ENCODE measurements around the gene PRKCH. TPM values are rescaled to one million over a fixed set of nuclear protein-coding genes. Genes with fewer than 3 reads are reported as not detected.

The PRKCH gene
- total and polyA plus RNA-seq, 7 experiments from 2014 or later, result 191 to 359 (median 314) TPM

GRCh38 chr14:61553730-61554641 is 232.6 kb downstream of the PRKCH start:
- Histone ChIP-seq H3K4me1 (ENCODE audit: control insufficient read depth in 2 of 2, insufficient read depth in 2 of 2, low read length in 2 of 2) (peaks cover 9 to 12% of the 10 kb centered on the region in 2 donors), H3K27ac (ENCODE audit: low read depth, low read length) (no peak overlapping the region), H3K36me3 (ENCODE audit: control insufficient read depth in 2 of 3, insufficient read depth in 3 of 3, low read length in 3 of 3) (peaks cover 9 to 33% (median 30%) of the 10 kb centered on the region in 3 experiments), H3K4me3 (ENCODE audit: low read length) (no peak overlapping the region), H3K9me3 (ENCODE audit: control insufficient read depth in 2 of 3, low read length in 3 of 3) (no peaks in the 10 kb centered on the region), H3K27me3 (ENCODE audit: control insufficient read depth in 2 of 2, insufficient read depth in 2 of 2, low read length in 2 of 2) (no peaks in the 10 kb centered on the region)
- Mint-ChIP-seq H3K27ac (peak overlapping the region; percentile 51 to 92 (median 83)), H3K36me3 (peaks cover 8 to 60% (median 29%) of the 10 kb centered on the region in 5 donors), H3K9me3 (peaks cover 0 to 4% (median 0%) of the 10 kb centered on the region in 11 donors), H3K4me1 (peaks cover 23 to 71% (median 61%) of the 10 kb centered on the region in 7 donors), H3K4me3 (peak overlapping the region in 1 of 10 donors; percentile 33), H3K27me3 (no peaks in the 10 kb centered on the region)
- POLR2A ChIA-PET, result interaction anchor here (0.5 to 2.4 kb wide), 2 partner anchors 144 to 274 kb away, joined by 3 to 9 read pairs; no protein-coding TSS in a partner anchor
- peak; percentile 43 for ATAC-seq
- CTCF ChIA-PET, result interaction anchor here (0.6 to 0.8 kb wide), 2 partner anchors 14 to 137 kb away, joined by 3 to 4 read pairs; no protein-coding TSS in a partner anchor
- DNase-seq, result no peak
- intact Hi-C loops (cut with micrococcal nuclease), result loop anchor here (2.0 kb wide), 2 partner anchors 15 to 21 kb away; no protein-coding TSS in a partner anchor

DNA sequence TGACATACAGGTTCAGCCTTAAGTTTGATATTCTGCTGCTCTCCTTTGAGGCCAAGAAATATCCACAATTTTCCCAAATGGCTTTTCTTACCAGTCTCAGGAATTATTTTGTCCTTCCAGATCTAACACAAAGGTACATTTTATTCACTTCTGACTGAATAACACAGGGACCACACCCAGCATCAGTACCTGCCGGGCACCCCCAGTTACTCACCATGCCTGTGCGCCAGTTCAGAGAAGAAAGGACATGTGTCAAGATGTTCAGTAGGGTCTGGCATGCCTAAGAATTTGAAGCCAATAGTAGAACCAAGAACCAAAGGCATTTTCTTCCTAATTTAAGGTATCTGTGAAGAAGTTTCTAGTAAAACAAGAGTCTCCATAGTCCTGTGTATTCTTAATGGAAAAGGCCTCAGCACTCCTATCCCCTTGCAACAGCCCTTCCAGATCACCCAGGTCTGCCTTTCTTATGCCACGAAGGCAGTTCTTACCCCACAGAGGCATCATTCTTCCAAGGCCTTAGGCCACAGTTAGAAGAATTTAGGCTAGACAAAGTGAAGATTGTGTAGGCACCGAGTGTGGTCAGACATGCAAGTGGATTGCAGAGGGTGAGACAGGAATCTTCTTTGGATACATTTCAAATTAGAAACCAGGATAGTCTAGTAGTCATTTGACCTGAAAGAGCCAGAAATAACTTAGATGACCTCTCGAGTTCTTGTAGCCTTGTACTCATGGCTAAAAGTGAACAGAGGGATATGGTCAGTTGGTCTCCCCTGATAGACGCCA is 233.9 kb downstream of the PRKCH start:
- Histone ChIP-seq H3K4me1 (ENCODE audit: control insufficient read depth in 2 of 2, insufficient read depth in 2 of 2, low read length in 2 of 2) (peaks cover 9 to 12% of the 10 kb centered on the region in 2 donors), H3K27ac (ENCODE audit: low read depth, low read length) (no peak overlapping the region), H3K27me3 (ENCODE audit: control insufficient read depth in 2 of 2, insufficient read depth in 2 of 2, low read length in 2 of 2) (no peaks in the 10 kb centered on the region), H3K36me3 (ENCODE audit: control insufficient read depth in 2 of 3, insufficient read depth in 3 of 3, low read length in 3 of 3) (peaks cover 4 to 21% (median 18%) of the 10 kb centered on the region in 3 experiments), H3K4me3 (ENCODE audit: low read length) (no peak overlapping the region), H3K9me3 (ENCODE audit: control insufficient read depth in 2 of 3, low read length in 3 of 3) (no peaks in the 10 kb centered on the region)
- H3K27me3 Mint-ChIP-seq, result no peaks in the 10 kb centered on the region
- H3K4me3 Mint-ChIP-seq, result no peak overlapping the region
- peaks cover 0 to 4% (median 0%) of the 10 kb centered on the region in 11 donors for H3K9me3 Mint-ChIP-seq
- peaks cover 18 to 63% (median 55%) of the 10 kb centered on the region in 7 donors for H3K4me1 Mint-ChIP-seq
- H3K27ac Mint-ChIP-seq, result peak overlapping the region in 8 of 9 donors; percentile 1 to 81 (median 11)
- intact Hi-C loops (cut with micrococcal nuclease), result loop anchor here in 1 of 2 donors (2.0 kb wide), 1 partner anchor 20 kb away; no protein-coding TSS in a partner anchor
- H3K36me3 Mint-ChIP-seq, result peaks cover 5 to 47% (median 21%) of the 10 kb centered on the region in 5 donors
- no peak for DNase-seq
- POLR2A ChIA-PET, result no interaction called here
- CTCF ChIA-PET, result no interaction called here
- ATAC-seq, result no peak

DNA sequence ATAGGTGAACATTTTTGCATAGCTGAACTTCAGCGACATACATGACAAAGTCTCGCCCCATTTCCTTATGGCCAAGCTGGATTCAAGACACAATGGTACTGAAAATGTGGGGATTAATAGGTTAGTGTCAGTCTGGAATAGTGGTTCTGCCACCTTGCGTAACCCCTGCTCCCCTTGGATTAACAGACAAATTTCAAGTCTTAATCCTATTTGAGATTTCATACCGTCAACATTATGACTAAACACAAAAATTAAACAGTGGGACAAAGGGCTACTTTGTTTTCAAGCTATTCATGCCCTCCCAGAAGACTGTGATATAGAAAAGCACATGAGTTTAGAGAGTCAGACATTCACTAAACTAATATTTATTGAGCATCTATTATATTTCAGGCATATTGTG is 235.1 kb downstream of the PRKCH start:
- Histone ChIP-seq H3K4me1 (ENCODE audit: control insufficient read depth in 2 of 2, insufficient read depth in 2 of 2, low read length in 2 of 2) (peaks cover 9 to 12% of the 10 kb centered on the region in 2 donors), H3K9me3 (ENCODE audit: control insufficient read depth in 2 of 3, low read length in 3 of 3) (no peaks in the 10 kb centered on the region), H3K36me3 (ENCODE audit: control insufficient read depth in 2 of 3, insufficient read depth in 3 of 3, low read length in 3 of 3) (peaks cover 0 to 8% (median 6%) of the 10 kb centered on the region in 3 experiments), H3K27ac (ENCODE audit: low read depth, low read length) (no peak overlapping the region), H3K27me3 (ENCODE audit: control insufficient read depth in 2 of 2, insufficient read depth in 2 of 2, low read length in 2 of 2) (no peaks in the 10 kb centered on the region), H3K4me3 (ENCODE audit: low read length) (no peak overlapping the region)
- peaks cover 0 to 4% (median 0%) of the 10 kb centered on the region in 11 donors for H3K9me3 Mint-ChIP-seq
- ChIA-PET POLR2A (no interaction called here), CTCF (interaction anchor here (0.6 to 0.8 kb wide), 2 partner anchors 94 to 142 kb away, joined by 3 read pairs; no protein-coding TSS in a partner anchor)
- ATAC-seq (no peak), DNase-seq (no peak)
- intact Hi-C loops (cut with micrococcal nuclease), result no loop called here
- H3K27ac Mint-ChIP-seq, result peak overlapping the region in 3 of 9 donors; percentile 7 to 25 (median 8)
- H3K4me1 Mint-ChIP-seq, result peaks cover 18 to 61% (median 49%) of the 10 kb centered on the region in 7 donors
- peaks cover 3 to 38% (median 13%) of the 10 kb centered on the region in 5 donors for H3K36me3 Mint-ChIP-seq
- no peak overlapping the region for H3K4me3 Mint-ChIP-seq
- H3K27me3 Mint-ChIP-seq, result no peaks in the 10 kb centered on the region

- peaks cover 3 to 8% of the 10 kb centered on the region in 2 donors for H3K4me1 ChIP-seq (ENCODE audit: control insufficient read depth in 2 of 2, insufficient read depth in 2 of 2, low read length in 2 of 2)
- peaks cover 0 to under 1% (median 0%) of the 10 kb centered on the region in 3 experiments for H3K36me3 ChIP-seq (ENCODE audit: control insufficient read depth in 2 of 3, insufficient read depth in 3 of 3, low read length in 3 of 3)
- no peak for DNase-seq
- H3K27me3 ChIP-seq (ENCODE audit: control insufficient read depth in 2 of 2, insufficient read depth in 2 of 2, low read length in 2 of 2), result no peaks in the 10 kb centered on the region
- H3K27ac Mint-ChIP-seq, result peak overlapping the region in 8 of 9 donors; percentile 8 to 86 (median 30)
- H3K4me3 ChIP-seq (ENCODE audit: low read length), result no peak overlapping the region
- H3K27ac ChIP-seq (ENCODE audit: low read depth, low read length), result no peak overlapping the region
- ATAC-seq, result no peak
- peaks cover 15 to 61% (median 41%) of the 10 kb centered on the region in 7 donors for H3K4me1 Mint-ChIP-seq
- CTCF ChIA-PET, result interaction anchor here (1.2 kb wide), 1 partner anchor 82 kb away, joined by 3 read pairs; no protein-coding TSS in a partner anchor
- no peaks in the 10 kb centered on the region for H3K9me3 ChIP-seq (ENCODE audit: control insufficient read depth in 2 of 3, low read length in 3 of 3)
- POLR2A ChIA-PET, result interaction anchor here (0.6 to 1.1 kb wide), 3 partner anchors 11 to 133 kb away, joined by 3 to 5 read pairs (median 4); no protein-coding TSS in a partner anchor
- H3K9me3 Mint-ChIP-seq, result peaks cover 0 to 4% (median 0%) of the 10 kb centered on the region in 11 donors
- H3K27me3 Mint-ChIP-seq, result no peaks in the 10 kb centered on the region
- H3K4me3 Mint-ChIP-seq, result no peak overlapping the region
- H3K36me3 Mint-ChIP-seq, result peaks cover 0 to 30% (median 7%) of the 10 kb centered on the region in 5 donors
- intact Hi-C loops (cut with micrococcal nuclease), result no loop called here
These were observed 235.9 kb downstream of the PRKCH start for GRCh38 chr14:61557262-61557661.

- no peak for DNase-seq
- H3K4me1 Mint-ChIP-seq, result peaks cover 15 to 61% (median 38%) of the 10 kb centered on the region in 7 donors
- peaks cover 0 to 4% of the 10 kb centered on the region in 2 donors for H3K4me1 ChIP-seq (ENCODE audit: control insufficient read depth in 2 of 2, insufficient read depth in 2 of 2, low read length in 2 of 2)
- H3K36me3 ChIP-seq (ENCODE audit: control insufficient read depth in 2 of 3, insufficient read depth in 3 of 3, low read length in 3 of 3), result no peaks in the 10 kb centered on the region
- H3K27me3 Mint-ChIP-seq, result no peaks in the 10 kb centered on the region
- H3K36me3 Mint-ChIP-seq, result peaks cover 0 to 27% (median 7%) of the 10 kb centered on the region in 5 donors
- peak overlapping the region in 3 of 9 donors; percentile 8 to 86 (median 40) for H3K27ac Mint-ChIP-seq
- POLR2A ChIA-PET, result interaction anchor here (1.1 kb wide), 1 partner anchor 12 kb away, joined by 3 read pairs; no protein-coding TSS in a partner anchor
- CTCF ChIA-PET, result interaction anchor here (1.2 kb wide), 1 partner anchor 82 kb away, joined by 3 read pairs; no protein-coding TSS in a partner anchor
- intact Hi-C loops (cut with micrococcal nuclease), result no loop called here
- no peak overlapping the region for H3K4me3 ChIP-seq (ENCODE audit: low read length)
- no peak overlapping the region for H3K4me3 Mint-ChIP-seq
- ATAC-seq, result no peak
- H3K9me3 ChIP-seq (ENCODE audit: control insufficient read depth in 2 of 3, low read length in 3 of 3), result no peaks in the 10 kb centered on the region
- peaks cover 0 to 4% (median 0%) of the 10 kb centered on the region in 11 donors for H3K9me3 Mint-ChIP-seq
- no peaks in the 10 kb centered on the region for H3K27me3 ChIP-seq (ENCODE audit: control insufficient read depth in 2 of 2, insufficient read depth in 2 of 2, low read length in 2 of 2)
- no peak overlapping the region for H3K27ac ChIP-seq (ENCODE audit: low read depth, low read length)
These were observed 236.5 kb downstream of the PRKCH start for GRCh38 chr14:61557854-61558253.

DNA sequence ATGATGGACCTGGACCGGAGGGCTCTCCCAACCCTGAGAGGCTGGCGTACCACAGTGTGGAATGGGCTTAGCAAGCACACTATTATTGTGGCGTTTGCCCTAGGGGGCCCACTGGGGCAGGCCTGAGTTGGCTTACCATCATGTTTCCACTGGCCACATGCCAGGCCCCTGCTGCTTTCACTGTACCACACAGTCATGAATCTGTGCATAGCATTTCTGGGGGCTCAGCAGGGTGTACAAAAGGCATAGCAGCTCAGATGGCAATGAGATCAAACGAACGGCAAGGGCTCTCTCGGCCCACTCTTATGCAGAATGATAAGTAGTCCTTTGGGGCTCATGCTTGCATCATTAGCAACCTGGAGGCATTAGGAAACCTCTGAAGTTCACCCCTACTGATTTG is 236.9 kb downstream of the PRKCH start:
- H3K27me3 ChIP-seq (ENCODE audit: control insufficient read depth in 2 of 2, insufficient read depth in 2 of 2, low read length in 2 of 2), result no peaks in the 10 kb centered on the region
- H3K27me3 Mint-ChIP-seq, result no peaks in the 10 kb centered on the region
- peaks cover 0 to 6% (median 0%) of the 10 kb centered on the region in 11 donors for H3K9me3 Mint-ChIP-seq
- no peaks in the 10 kb centered on the region for H3K36me3 ChIP-seq (ENCODE audit: control insufficient read depth in 2 of 3, insufficient read depth in 3 of 3, low read length in 3 of 3)
- no peaks in the 10 kb centered on the region for H3K4me1 ChIP-seq (ENCODE audit: control insufficient read depth in 2 of 2, insufficient read depth in 2 of 2, low read length in 2 of 2)
- H3K36me3 Mint-ChIP-seq, result peaks cover 0 to 26% (median 7%) of the 10 kb centered on the region in 5 donors
- DNase-seq (no peak), ATAC-seq (no peak)
- peaks cover 11 to 61% (median 37%) of the 10 kb centered on the region in 7 donors for H3K4me1 Mint-ChIP-seq
- H3K9me3 ChIP-seq (ENCODE audit: control insufficient read depth in 2 of 3, low read length in 3 of 3), result no peaks in the 10 kb centered on the region
- H3K4me3 ChIP-seq (ENCODE audit: low read length), result no peak overlapping the region
- H3K27ac ChIP-seq (ENCODE audit: low read depth, low read length), result no peak overlapping the region
- CTCF ChIA-PET, result interaction anchor here (0.8 to 1.2 kb wide), 2 partner anchors 83 to 237 kb away, joined by 3 read pairs; partner anchors contain the start of gene PRKCH
- H3K4me3 Mint-ChIP-seq, result no peak overlapping the region
- POLR2A ChIA-PET, result no interaction called here
- intact Hi-C loops (cut with micrococcal nuclease), result no loop called here
- H3K27ac Mint-ChIP-seq, result peak overlapping the region in 2 of 9 donors; percentile 8 to 59

All from naive thymus-derived CD4-positive, alpha-beta T cell (primary cell).